ENCODE measurements around the gene HDAC4.

GRCh38 chr2:239307921-239308613 is 92.8 kb downstream of the HDAC4 start:
- no peak for TF ChIP-seq CTCF (IDR thresholded peaks at IDR 0.05)
- no peak for TF ChIP-seq EP300 (IDR thresholded peaks at IDR 0.05)

All from tibial nerve (tissue), 4 donors.